HG03045 (cell line): ENCODE results near the gene PBX1.

ENCODE experiments used
- ATAC-seq: cut with Tn5 transposase; IDR thresholded peaks from one replicate; pipeline ENCODE4 v1.9.1; 2021; ENCODE audit warnings: mild to moderate bottlenecking, moderate library complexity; ENCODE audit not compliant: unreplicated experiment

The PBX1 gene

DNA sequence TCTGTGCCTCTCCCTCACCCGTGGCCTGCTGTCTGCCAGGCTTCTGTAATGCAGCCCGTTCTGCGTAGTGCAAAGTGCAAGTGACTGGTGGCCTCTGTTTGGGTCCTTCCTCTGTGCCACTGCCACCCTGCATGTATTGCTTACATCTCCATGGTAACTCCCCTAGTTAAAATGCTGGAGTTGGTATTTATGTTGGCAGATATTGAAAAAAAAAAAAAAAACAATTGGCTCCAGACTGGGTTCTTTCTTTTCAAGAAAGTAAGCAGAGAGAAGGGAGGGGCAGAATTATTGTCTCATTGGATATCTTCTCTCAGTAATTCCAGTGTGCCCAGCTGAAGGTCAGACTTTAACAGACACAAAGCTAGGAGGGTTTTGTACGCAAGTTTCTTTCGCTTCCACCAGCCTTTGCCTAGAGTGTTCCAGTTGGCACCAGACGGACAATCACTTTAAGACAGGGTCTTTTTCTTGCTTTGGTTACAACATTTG lies 242.3 kb downstream of the PBX1 start:
- ATAC-seq: no peak

DNA sequence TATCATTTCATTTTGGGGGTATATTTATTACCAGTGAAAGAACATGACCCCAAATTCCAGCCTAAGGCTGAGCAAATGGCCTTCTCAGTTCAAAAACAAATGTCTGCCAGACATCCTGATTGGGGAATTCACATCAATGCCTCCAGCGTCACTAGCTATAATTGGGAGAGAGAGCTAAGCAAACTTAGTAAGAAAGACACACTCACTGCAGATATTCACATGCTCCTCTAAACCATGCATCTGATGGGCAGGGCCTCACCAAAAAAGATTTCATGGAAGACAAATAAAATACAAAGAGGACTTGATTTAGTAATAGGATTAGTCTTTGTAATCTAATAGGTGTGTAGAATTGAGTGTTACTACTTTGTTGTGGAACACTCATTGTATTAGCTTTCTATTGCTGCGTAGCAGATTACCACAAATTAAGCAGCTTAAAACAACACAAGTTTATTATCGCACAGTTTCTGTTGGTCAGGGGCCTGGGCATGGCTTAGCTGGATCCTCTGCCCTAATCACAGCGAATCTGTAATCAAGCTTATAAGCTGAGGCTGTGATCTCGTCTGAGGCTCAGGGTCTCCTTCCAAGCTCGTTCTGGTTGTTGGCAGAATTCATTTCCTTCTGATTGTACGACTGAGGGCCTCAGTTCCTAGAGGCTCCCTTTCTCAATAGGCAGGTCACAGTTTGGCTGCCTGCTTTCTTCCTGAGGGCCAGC lies 243.0 kb downstream of the PBX1 start:
- no peak for ATAC-seq

DNA sequence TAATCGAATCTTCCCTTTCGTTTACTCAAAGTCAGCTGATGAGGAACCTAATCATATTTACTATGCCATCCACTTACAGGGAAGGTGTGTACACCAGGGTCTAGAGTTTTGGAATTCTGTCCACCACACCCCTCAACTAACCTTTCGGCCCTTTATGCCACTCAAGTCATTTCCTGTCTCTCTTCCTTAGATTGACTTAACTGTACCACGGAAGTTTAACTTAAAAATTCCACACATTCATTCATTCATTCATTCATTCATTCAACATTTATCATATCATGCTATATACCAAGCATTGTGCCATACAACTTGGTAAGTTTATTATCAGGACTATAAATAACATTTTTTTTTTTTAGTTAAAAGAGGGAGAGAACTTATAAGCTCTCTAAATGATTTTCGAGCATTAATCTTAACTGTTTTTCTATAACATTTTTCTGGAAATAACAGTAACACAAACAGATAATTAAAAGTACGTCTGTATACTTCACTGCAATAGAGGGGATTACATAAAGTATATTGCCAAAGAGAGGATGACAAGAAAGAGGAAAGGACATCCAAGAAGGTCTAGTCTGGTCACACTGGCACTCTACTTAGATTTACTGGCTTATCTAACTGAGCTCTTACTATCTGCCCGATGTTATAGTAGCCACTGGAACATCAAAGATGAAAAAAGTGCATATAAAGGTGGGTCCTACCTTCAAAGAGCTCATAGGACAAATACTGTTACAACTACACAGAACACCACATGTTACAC lies 243.7 kb downstream of the PBX1 start:
- no peak for ATAC-seq

DNA sequence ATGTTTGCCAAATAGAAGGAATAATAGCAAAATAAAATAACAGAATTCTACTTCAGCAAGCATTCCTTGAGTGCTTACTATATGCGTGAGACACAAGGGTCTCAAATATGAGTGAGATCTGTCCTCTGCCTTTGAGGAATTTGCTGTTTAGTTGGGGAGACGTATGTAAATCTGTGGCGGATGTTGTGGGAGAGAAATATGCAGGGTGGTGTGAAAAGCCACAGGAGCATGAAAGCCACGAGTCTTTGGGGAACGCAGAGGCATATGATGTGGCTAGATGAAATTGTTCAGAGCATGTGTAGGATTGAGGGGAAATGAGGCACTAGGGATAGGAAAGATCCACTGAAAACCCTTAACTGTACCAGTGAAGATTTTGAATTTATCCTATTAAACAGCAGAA lies 244.4 kb downstream of the PBX1 start:
- no peak for ATAC-seq

DNA sequence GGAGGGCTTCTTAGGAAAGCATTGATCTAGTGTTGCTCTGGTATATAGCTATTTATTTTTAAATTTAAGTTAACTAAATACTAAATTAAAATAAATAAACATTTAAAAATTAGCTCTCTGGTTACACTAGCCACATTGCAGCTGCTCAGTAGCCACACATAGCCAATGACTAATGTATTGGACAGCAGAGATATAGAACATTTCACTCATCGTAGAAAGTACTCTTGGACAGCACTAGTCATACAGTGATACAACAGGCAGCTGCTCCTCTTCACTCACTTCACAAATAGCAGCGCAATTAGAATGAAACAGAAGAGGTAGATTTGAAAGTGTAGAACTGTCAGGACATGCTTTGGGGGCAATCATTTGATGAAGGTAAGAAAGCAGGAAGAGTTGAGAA lies 245.4 kb downstream of the PBX1 start:
- no peak for ATAC-seq

DNA sequence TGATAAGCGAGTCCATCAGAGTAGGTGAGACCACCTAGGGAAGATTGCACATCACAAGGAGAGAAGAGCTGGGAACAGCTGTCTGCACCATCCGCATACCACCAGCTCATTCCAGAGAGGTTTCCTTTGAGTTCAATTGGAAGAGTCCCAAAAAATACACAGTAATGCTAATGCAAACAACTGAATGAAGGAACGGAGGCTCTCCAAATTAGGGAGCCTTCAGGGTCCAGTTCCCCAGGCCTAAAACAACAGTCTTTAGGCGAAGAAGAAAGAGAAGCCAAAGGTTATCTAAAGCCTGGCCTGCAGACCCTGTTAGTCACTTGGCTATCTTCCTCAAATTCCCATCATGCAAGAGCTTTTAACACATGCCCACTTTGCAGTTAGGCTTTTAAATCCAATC lies 246.4 kb downstream of the PBX1 start:
- no peak for ATAC-seq

DNA sequence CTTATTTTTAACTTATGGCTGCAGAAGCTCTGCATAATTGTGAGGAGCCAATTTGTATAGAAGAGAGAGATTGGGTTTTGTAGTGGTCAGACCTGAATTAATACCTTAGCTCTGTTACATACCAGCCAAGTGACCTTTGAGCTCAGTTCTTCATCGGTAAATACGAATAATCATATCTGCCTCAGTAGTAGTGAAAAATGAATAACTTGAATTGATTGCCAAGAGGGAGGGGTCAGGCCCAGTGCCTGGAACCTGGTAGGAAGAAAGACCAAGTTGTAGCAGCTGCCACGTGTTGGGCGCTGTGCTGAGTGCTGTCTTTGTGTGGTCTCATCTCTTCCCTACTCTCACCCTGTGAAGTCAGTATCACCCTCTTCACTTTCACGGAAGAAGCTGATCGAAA lies 247.5 kb downstream of the PBX1 start:
- ATAC-seq: no peak

DNA sequence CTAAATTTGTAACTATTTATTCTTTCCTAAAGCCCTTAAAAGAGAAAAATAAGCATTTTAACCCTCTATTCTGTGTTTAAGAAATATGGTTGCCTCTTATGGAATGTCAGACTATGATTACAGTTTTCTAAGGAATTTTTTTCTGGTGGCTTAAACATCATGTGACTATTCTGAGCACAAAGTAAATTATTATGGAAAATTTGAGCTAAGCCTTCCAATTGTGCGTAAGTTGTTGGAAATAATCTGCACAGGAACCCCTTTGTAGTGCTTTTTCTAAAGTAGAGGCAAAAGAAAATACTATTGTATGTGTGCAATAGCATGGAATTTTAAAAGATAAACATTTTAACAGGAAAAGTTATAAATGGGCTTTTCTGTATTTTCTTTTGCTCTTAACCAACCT lies 254.8 kb downstream of the PBX1 start:
- ATAC-seq: no peak

DNA sequence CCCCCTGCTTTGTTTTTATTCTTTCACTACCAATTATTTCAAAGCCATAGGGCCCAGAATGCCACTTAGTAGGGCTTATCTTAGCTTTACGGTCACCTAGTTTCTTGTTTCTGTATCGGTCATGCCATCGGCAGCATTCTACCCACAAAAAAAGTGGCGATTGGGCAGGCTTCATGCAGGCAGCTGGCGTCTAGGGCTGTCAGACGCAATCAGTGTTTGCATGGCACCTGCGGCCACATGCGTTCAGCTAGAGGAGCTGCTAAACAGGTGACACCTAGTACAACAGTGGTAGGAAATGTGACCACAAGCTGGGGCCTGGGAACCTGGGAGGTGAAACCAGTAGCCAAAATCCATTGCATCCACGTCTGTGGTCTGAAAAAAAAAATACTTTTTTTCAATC lies 262.7 kb downstream of the PBX1 start:
- ATAC-seq: no peak

DNA sequence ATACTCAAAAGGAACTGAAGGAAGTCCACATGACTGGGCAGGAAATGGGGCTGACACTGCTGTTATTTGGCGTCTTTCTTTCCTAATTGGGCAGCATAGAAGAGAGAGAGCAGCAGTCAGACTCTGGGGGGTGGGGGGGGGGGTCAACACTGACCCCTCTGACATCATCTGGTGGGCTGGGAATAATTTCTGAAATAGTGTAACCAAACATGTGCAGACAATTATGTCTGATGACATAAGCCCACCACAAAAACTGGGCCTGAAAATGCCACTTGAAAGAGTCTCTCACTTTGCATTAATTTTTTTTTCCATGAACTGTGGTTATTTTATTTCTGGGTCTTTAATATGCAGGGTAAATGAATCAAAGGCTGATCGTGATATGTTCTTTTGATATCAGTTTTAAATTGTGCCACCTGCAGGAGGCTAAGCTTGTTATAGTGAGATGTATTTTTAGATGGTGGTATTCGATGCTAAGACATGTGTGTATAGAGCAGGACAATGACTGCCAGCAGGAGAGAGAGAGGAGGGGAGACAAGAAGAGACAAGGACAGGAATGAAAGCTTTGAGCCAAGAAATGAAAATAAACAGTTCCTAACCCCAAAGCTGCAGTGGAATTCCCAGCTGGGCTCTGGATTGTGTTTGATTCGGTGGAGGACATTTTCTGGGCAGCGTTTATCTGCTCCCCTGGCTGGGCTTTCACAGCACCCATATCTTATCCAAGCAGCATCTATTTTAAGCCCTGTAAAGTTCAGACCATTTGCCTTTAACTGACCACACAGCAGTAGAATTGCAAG lies 264.7 kb downstream of the PBX1 start:
- no peak for ATAC-seq

DNA sequence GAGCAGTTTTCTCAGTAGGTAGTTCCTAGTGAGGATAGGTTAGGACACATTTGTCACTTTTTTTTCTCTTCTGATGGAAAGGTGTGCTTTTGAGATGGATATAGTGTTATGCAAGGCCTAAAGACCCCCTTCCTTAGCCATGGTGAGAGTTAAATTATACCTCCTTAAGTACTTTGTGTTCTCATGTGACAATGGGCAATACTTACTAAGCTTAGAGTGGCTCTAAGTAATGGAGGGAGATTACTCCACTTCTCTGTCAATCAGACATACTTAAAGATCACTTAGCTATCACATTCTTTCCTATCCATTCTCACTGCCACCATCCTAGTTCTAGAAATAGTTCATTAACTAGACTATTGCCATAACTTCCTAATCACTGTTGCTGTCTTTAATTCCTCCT lies 265.6 kb downstream of the PBX1 start:
- ATAC-seq: no peak

DNA sequence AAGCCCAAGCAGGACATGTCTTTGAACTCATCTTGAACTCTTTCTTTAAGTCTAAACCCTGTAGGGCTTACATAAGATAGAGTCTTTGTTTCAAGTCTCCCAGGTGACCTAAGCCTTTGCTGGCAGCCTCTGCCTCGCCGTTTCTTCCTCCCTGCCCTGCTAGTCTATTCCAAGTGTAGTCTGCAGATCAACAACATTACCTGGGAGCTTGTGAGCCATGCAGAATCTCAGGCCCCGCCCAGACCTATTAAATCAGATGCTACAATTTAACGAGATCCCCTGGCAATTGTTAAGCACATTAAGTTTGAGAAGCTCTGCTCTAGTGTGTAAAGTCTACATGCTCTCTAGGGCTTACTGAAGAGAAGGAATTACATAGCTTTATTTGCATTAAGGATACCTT lies 271.6 kb downstream of the PBX1 start:
- no peak for ATAC-seq

DNA sequence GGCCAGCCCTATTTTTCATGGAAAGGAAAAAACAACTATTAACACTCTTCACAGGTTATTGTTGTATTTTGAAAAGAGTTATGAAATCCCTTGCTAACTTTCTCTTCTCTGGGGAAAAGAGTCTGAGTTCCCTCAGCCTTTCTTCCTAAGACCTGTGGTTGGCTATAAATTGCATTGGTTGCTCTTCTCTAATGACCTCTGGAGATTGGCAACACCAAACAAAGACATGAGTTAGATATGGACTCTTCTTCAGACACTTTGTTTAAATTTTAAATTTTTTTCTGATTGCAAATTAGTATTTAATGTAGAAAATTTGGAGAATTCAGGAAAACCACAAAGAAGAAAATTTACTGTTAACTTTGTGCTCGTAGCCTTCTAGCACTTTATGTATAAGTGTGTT lies 275.7 kb downstream of the PBX1 start:
- ATAC-seq: no peak

DNA sequence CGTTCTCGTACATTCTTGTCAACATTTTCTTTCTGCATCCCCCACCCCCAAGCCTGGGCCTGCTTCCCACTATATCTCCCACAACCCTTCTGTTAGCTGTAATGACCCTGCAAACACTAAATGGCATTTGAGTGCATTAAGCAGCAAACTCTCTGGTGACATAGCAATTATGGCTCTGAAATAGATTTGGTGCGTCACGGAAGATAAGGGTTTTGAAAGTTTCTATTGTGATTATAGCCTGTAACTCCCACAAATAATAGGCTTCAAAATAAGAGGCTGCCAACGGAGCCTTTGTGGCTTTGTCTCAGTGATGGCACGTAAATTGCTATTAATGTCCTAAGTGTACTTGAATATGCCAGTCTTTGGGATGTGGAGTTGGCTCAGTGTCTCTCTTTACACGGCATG lies 277.6 kb downstream of the PBX1 start:
- no peak for ATAC-seq

DNA sequence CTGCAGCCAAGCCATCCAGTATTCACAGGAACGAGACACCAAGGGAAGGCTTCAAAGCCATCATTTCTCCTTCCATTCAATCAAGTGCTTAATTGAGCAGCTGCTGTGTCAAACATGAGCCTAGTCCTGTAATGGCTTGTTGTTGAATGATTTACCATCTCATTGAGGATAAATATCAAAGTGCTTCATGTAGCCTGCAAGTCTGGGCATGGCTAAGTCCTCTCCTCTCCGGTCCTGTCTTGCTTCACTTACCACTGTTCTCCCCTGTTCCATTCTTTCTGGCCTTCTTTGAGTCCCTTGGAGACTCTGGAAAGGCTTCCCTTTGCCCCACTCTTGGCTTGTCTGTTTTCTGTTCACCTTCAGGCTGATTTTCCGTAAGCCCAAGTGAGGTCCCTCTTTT lies 279.8 kb downstream of the PBX1 start:
- no peak for ATAC-seq

DNA sequence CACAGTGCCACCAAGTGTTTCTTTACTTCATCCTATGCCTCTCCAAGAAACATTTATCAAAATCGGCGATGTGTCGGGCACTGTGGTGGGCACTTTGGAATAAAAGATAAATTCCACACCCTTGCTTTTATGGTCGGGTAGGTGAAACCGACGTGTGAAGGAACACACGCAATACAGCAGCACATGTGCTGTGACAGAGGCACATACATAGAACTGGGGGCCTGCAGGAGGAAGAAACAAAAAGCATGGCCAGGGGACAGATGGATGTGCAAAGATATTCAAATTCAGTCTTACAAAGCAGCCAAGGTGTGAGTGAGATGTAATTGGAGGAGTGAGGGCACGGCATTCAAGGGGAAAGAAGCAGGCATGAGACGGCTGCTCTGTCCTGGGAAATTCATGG lies 282.0 kb downstream of the PBX1 start:
- no peak for ATAC-seq

DNA sequence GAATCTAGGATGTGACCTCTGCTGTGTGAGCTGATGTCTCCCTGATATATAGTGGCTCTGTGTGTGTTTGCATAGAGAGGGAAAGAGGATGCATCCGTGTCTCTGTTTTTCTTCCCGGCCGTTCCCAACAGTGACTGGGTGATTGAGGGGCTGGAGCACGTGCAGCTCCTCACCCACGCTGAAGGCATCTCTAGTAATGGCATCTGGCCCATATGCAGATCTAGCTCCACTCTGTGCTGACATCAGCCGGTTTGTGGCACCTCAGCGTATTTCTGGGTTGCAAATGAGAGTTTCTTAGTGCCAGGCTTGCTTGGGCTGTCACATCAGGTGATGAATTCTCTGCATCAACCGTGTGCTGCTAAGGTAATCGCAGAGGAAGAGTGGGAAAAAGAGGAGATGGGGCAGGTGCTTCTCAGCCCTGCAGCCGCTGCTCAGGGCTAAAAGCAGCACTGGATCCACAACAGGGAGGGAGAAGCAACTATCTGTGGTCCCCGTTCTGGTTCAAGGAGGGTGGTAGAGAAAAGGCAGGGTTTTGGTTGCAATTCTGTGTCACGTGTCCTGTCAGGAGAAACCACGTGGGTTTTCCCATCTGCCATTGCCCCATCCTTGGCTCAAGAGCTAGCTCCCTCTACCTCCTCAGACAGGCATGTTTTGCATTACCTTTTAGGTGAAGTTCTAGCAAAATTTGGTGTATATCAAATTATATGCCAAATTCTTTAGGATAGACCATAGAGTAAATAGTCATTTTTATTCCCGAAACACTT lies 282.9 kb downstream of the PBX1 start:
- ATAC-seq: no peak

DNA sequence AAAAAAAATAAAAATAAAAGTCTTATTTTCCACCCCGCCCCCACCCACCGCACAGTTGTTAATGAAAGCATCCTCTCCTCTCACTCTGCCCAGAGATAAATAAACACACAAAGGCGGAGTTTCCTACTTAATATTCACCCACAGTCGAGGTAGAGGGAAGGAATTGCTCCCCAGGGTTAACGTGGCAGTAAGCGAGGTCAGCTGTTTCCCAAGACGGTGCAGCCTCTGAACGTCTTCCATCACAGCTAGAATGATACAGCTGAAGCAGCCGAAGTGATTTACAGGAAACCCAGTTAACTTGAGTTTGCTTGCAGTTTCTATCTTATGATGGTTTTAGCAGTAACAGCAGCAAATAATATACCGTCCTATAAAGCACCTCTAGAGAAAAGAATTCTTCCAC lies 283.9 kb downstream of the PBX1 start:
- ATAC-seq: no peak

DNA sequence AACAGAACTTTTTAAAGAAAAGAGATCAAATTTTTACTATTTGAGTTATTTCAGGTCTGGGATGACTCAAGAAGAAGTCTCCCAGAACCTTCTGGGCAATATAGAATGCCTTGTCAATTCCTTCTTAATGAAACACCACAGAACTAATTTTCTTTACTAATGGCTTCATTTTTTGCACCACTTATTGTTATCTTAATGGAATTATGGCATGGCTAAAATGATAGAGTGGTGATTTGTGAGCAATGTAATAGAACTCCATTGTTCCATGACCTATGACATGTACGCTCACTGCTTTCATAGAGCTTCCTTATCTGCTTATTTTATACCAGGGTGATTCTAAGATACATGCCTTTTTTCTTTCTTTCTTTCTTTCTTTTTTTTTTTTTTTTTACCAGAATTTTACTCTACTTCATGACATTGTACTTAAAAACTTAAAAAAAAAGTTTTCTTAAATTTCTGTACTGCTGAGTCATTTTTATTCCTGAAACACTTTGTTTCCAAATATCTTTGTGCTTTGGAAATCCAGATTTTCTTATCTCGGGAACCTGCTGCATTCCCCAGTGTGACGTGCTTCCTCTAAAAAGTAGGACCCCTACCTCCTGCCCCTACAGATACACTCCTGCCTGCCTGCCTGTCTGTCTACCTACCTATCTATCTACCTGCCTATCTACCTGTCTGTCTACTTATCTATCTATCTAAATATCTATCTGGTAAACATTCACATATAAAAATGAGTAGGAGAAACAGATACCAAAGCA lies 284.9 kb downstream of the PBX1 start:
- ATAC-seq: no peak
